K562 (cell line): ENCODE measurements around the gene PALLD. TPM values are rescaled to one million over a fixed set of nuclear protein-coding genes. Genes with fewer than 3 reads are reported as not detected.

ENCODE experiments used
- ATAC-seq: fragments of 200-7000 bp; cut with Tn5 transposase; 3 replicates; pipeline ENCODE4 v1.9.1; 2020; ENCODE audit warnings: moderate library complexity
- BruUV-seq: library from RNA; stranded (reverse); fragments of 400-500 nt; replicated peaks from 2 replicates; lab custom pipeline; 2021; lab: Mats Ljungman, UMichigan
- CTCF ChIA-PET: fragments of 300-600 bp; formaldehyde crosslinking; extraction: SDS; loops from one replicate; lab custom pipeline; 2021; ENCODE audit warnings: low intra/inter-chr PET ratio; lab: Yijun Ruan, JAX
- POLR2A ChIA-PET: fragments of 300-600, 350-650 bp; sonication (Branson Sonifier 250); formaldehyde crosslinking; extraction: SDS; loops from one replicate; lab custom pipeline; 2021; ENCODE audit warnings: antibody characterized with exemption, inconsistent platforms; lab: Yijun Ruan, JAX
- DNase-seq, 4 experiments: peaks; one replicate each; pipeline versions ENCODE4 v3.0.0 to v3.0.0-alpha.2; 2011 to 2018; ENCODE audit warnings: low spot score in 3 of 4, mixed read lengths in 3 of 4; ENCODE audit errors: extremely low read depth in 1 of 4
- FAIRE-seq: peaks from 2 replicates; lab custom pipeline; 2011; peaks lifted over from hg19 to GRCh38; lab: Jason Lieb, UNC
- H2AFZ ChIP-seq: 2 replicates; pipeline ENCODE4 v1.6.0; 2011; ENCODE audit warnings: low read depth, low read length, control low read depth, inconsistent platforms
- H3K27ac ChIP-seq: fragments of 200-600 bp; 3 replicates; pipeline ENCODE4 v1.8.0; 2011; ENCODE audit warnings: low read depth, mild to moderate bottlenecking, control low read depth, inconsistent platforms, low read length, moderate library complexity, mixed read lengths; ENCODE audit errors: extremely low read depth
- H3K27me3 ChIP-seq, 2 experiments: fragments of 300-600 bp in 1 of 2; 2 replicates in 1 of 2; 3 replicates in 1 of 2; pipeline versions ENCODE4 v1.6.0 to v1.8.0; 2011; ENCODE audit warnings: inconsistent platforms in 2 of 2, low read length in 2 of 2, mild to moderate bottlenecking in 1 of 2, mixed read lengths in 1 of 2, moderate library complexity in 1 of 2; ENCODE audit not compliant: control insufficient read depth in 2 of 2, insufficient read depth in 2 of 2
- H3K36me3 ChIP-seq: fragments of 300-600 bp; 3 replicates; pipeline ENCODE4 v1.8.0; 2011; ENCODE audit warnings: mild to moderate bottlenecking, low read length, inconsistent platforms; ENCODE audit not compliant: control insufficient read depth, insufficient read depth
- H3K4me1 ChIP-seq, 2 experiments: fragments of 200-600 bp in 1 of 2; replicated peaks in 1 of 2; 2 replicates in 1 of 2; 3 replicates in 1 of 2; pipeline versions ENCODE4 v1.5.1 to v1.8.0; 2011; ENCODE audit warnings: inconsistent platforms in 2 of 2, low read length in 2 of 2, mild to moderate bottlenecking in 1 of 2, mixed read lengths in 1 of 2, moderate library complexity in 1 of 2; ENCODE audit not compliant: control insufficient read depth in 2 of 2, insufficient read depth in 2 of 2
- H3K4me2 ChIP-seq: 2 replicates; pipeline ENCODE4 v1.6.1; 2011; ENCODE audit warnings: low read length, control low read depth, inconsistent platforms, mixed read lengths; ENCODE audit not compliant: insufficient read depth
- H3K4me3 ChIP-seq: fragments of 200-600 bp; sonication (generic), shearing (Covaris generic); 2 replicates; pipeline ENCODE4 v1.5.1; 2016; ENCODE audit warnings: control low read depth, inconsistent platforms
- H3K79me2 ChIP-seq: fragments of 200-600 bp; 3 replicates; pipeline ENCODE4 v1.8.0; 2011; ENCODE audit warnings: low read length, inconsistent platforms; ENCODE audit not compliant: control insufficient read depth, insufficient read depth
- H3K9ac ChIP-seq, 2 experiments: 2 replicates each; pipeline versions ENCODE4 v1.6.0 to v1.6.1; 2011; ENCODE audit warnings: low read depth in 2 of 2, low read length in 2 of 2, control low read depth in 1 of 2, inconsistent platforms in 1 of 2, mild to moderate bottlenecking in 1 of 2, mixed read lengths in 1 of 2; ENCODE audit not compliant: insufficient read depth in 1 of 2
- H3K9me1 ChIP-seq: one replicate; pipeline ENCODE4 v1.6.0; 2011; ENCODE audit warnings: inconsistent platforms, mild to moderate bottlenecking, low read length, moderate library complexity; ENCODE audit not compliant: control insufficient read depth, insufficient read depth
- H3K9me3 ChIP-seq: replicated peaks from 2 replicates; pipeline ENCODE4 v1.5.1; 2011; ENCODE audit warnings: low read depth, low read length, inconsistent platforms; ENCODE audit not compliant: control insufficient read depth, insufficient read depth
- H4K20me1 ChIP-seq: replicated peaks from 2 replicates; pipeline ENCODE4 v1.6.1; 2011; ENCODE audit warnings: low read length, inconsistent platforms, mixed read lengths; ENCODE audit not compliant: control insufficient read depth, insufficient read depth
- BRF2 ChIP-seq: IDR thresholded peaks from 3 replicates; pipeline ENCODE4 v1.6.1; 2011; ENCODE audit warnings: borderline replicate concordance, mild to moderate bottlenecking; ENCODE audit not compliant: insufficient read length, insufficient read depth
- JUND ChIP-seq, 2 experiments: IDR thresholded peaks; 2 replicates in 1 of 2; 3 replicates in 1 of 2; pipeline ENCODE4 v1.6.1; 2011; ENCODE audit warnings: borderline replicate concordance in 2 of 2, low read depth in 2 of 2, low read length in 2 of 2, improper control_type of control experiment in 1 of 2, missing biosample characterization in 1 of 2, missing genetic modification characterization in 1 of 2, missing genetic modification reagents in 1 of 2
- MCM7 ChIP-seq, 2 experiments: fragments of 450-650 bp; IDR thresholded peaks; 2 replicates each; pipeline ENCODE4 v1.6.1; 2016 to 2018
- MEF2D ChIP-seq: conservative IDR thresholded peaks from 2 replicates; pipeline ENCODE4 v1.6.1; 2016; ENCODE audit warnings: low read depth, missing genetic modification characterization, missing compliant biosample characterization
- RNF2 ChIP-seq: sonication (generic); IDR thresholded peaks from 2 replicates; pipeline ENCODE4 v1.6.1; 2016
- ZNF592 ChIP-seq: fragments of 450-650 bp; IDR thresholded peaks from 2 replicates; pipeline ENCODE4 v1.6.1; 2017; ENCODE audit warnings: antibody characterized with exemption, mild to moderate bottlenecking
- WGBS: fragments of 100-300 bp; shearing (Covaris generic); methylation state at CpG from one replicate; pipeline ENCODE4 v1.1.6; 2016; ENCODE audit warnings: low coverage, mixed read lengths; ENCODE audit not compliant: insufficient coverage; ENCODE audit errors: missing lambda C conversion rate; 5-methylcytosine and 5-hydroxymethylcytosine counted together
- in situ Hi-C: fragments of 300-500 bp; cut with MboI; formaldehyde crosslinking; loops from 4 replicates; pipeline ENCODE4 v1.15.0; 2018; ENCODE audit warnings: inconsistent platforms, mixed read lengths
- intact Hi-C: fragments of 100-400 bp; cut with micrococcal nuclease; formaldehyde crosslinking; loops from 2 replicates; pipeline ENCODE4 v1.14.2; 2022
- polyA plus RNA-seq, 8 experiments: library from polyadenylated mRNA; depleted of rRNA in 4 of 8; stranded (reverse) in 5 of 8; unstranded in 3 of 8; fragments of >200 nt; fragmentation: Nextera tagmentation in 2 of 8; fragmentation: Illumina TruSeq in 1 of 8; extraction: Ambion mirVana in 2 of 8; extraction: Trizol in 1 of 8; gene quantifications; 2 replicates each; pipeline versions ENCODE4 v1.2.1 to v1.2.3, GENCODE V29; 2011 to 2014; ENCODE audit warnings: inconsistent platforms in 1 of 8, missing spikeins in 1 of 8
- total RNA-seq, 7 experiments: library from RNA; depleted of rRNA in 6 of 7; stranded (reverse); fragments of >200 nt in 6 of 7; fragmentation: Illumina TruSeq in 2 of 7; extraction: Trizol in 2 of 7; gene quantifications; 2 replicates each; pipeline versions ENCODE4 v1.2.1 to v1.2.3, GENCODE V29; 2011 to 2021; ENCODE audit warnings: low replicate concordance in 1 of 7

PALLD gene
- total and polyA plus RNA-seq, 9 of the 15 experiments (the other 6 are each of a cell fraction or from before 2014, with no cell fraction given), result 0.01 to 0.35 (median 0.06) TPM; not detected in 3

GRCh38 chr4:168781926-168782325 is 285.1 kb downstream of the PALLD start:
- H2AFZ ChIP-seq, result no peak overlapping the region
- H3K9ac ChIP-seq, result no peak overlapping the region
- no peak for DNase-seq
- ATAC-seq, result no peak
- 0% methylated on average over 4 of the region's 4 CpGs for WGBS
- no peaks in the 10 kb centered on the region for H3K4me1 ChIP-seq
- H3K4me3 ChIP-seq, result no peak overlapping the region
- intact Hi-C loops (no loop called here), in situ Hi-C loops (no loop called here)
- no TSS peak for BruUV-seq
- no peaks in the 10 kb centered on the region for H4K20me1 ChIP-seq
- ChIA-PET CTCF (no interaction called here), POLR2A (no interaction called here)
- no peaks in the 10 kb centered on the region for H3K36me3 ChIP-seq
- H3K79me2 ChIP-seq, result no peaks in the 10 kb centered on the region
- no peaks in the 10 kb centered on the region for H3K9me3 ChIP-seq
- TF ChIP-seq BRF2 (no peak), ZNF592 (no peak), MEF2D (tag) (no peak), JUND (IDR thresholded peaks at IDR 0.05; ENCODE audit: borderline replicate concordance, low read depth, low read length) (no peak), JUND (tag; IDR thresholded peaks at IDR 0.05; ENCODE audit: borderline replicate concordance, low read depth, low read length) (no peak), MCM7 (IDR thresholded peaks at IDR 0.05) (no peak), RNF2 (no peak)
- H3K4me2 ChIP-seq, result no peak overlapping the region
- no peak for FAIRE-seq
- H3K9me1 ChIP-seq, result no peaks in the 10 kb centered on the region
- H3K27ac ChIP-seq, result no peak overlapping the region
- H3K27me3 ChIP-seq, result peaks cover 0 to 6% of the 10 kb centered on the region in 2 experiments; a peak in 1 of 5 replicates
